ENCODE data around the gene HSPA6. TPM values are rescaled to one million over a fixed set of nuclear protein-coding genes. Genes with fewer than 3 reads are reported as not detected.
"Not testable (repeated sequence)": the region's sequence is repeated elsewhere in the genome, so short reads cannot be mapped to it uniquely, and the experiment has no call there.

HSPA6 gene
- polyA plus RNA-seq, 3 donors from 2014 or later, result 0.61 to 8.8 (median 6.9) TPM

GRCh38 chr1:161550942-161551341, 26.6 kb downstream of the HSPA6 start:
- H3K27me3 Mint-ChIP-seq (ENCODE audit: low read depth in 3 of 3); H3K9me3 Mint-ChIP-seq; DNase-seq: not testable (repeated sequence)
- Mint-ChIP-seq H3K4me1 (peaks cover 72 to 81% of the 10 kb centered on the region in 2 donors), H3K36me3 (peaks cover 16 to 21% (median 20%) of the 10 kb centered on the region in 3 donors), H3K27ac (peak overlapping the region; percentile 91 to 97 (median 96)), H3K4me3 (peak overlapping the region; percentile 81 to 97 (median 94))

GRCh38 chr1:161553631-161554030, 29.3 kb downstream of the HSPA6 start:
- H3K27me3 Mint-ChIP-seq (ENCODE audit: low read depth in 3 of 3); H3K36me3 Mint-ChIP-seq; H3K9me3 Mint-ChIP-seq; DNase-seq: not testable (repeated sequence)
- H3K4me1 Mint-ChIP-seq, result peaks cover 56 to 59% of the 10 kb centered on the region in 2 donors
- peak overlapping the region in 5 of 6 donors; percentile 40 to 88 (median 85) for H3K27ac Mint-ChIP-seq
- peak overlapping the region in 1 of 5 donors; percentile 70 for H3K4me3 Mint-ChIP-seq

GRCh38 chr1:161554340-161554739, 30.0 kb downstream of the HSPA6 start:
- not testable (repeated sequence) for H3K27me3 Mint-ChIP-seq (ENCODE audit: low read depth in 3 of 3); DNase-seq; H3K9me3 Mint-ChIP-seq; H3K36me3 Mint-ChIP-seq
- Mint-ChIP-seq H3K4me1 (peaks cover 55 to 58% of the 10 kb centered on the region in 2 donors), H3K27ac (peak overlapping the region in 5 of 6 donors; percentile 85 to 93 (median 86)), H3K4me3 (peak overlapping the region in 4 of 5 donors; percentile 33 to 70 (median 50))

- not testable (repeated sequence) for DNase-seq; H3K9me3 Mint-ChIP-seq; H3K36me3 Mint-ChIP-seq; H3K27me3 Mint-ChIP-seq (ENCODE audit: low read depth in 3 of 3)
- peak overlapping the region; percentile 81 to 94 (median 93) for H3K27ac Mint-ChIP-seq
- peak overlapping the region; percentile 57 to 83 (median 71) for H3K4me3 Mint-ChIP-seq
- H3K4me1 Mint-ChIP-seq, result peaks cover 52 to 56% of the 10 kb centered on the region in 2 donors
These were observed 30.6 kb downstream of the HSPA6 start for GRCh38 chr1:161554815-161555417.

- Mint-ChIP-seq H3K27ac (peak overlapping the region in 5 of 6 donors; percentile 84 to 94 (median 91)), H3K4me1 (peaks cover 47 to 51% of the 10 kb centered on the region in 2 donors)
- not testable (repeated sequence) for DNase-seq; H3K4me3 Mint-ChIP-seq; H3K9me3 Mint-ChIP-seq; H3K36me3 Mint-ChIP-seq; H3K27me3 Mint-ChIP-seq (ENCODE audit: low read depth in 3 of 3)
These were observed 31.8 kb downstream of the HSPA6 start for GRCh38 chr1:161556143-161556542.

- H3K27me3 Mint-ChIP-seq (ENCODE audit: low read depth in 3 of 3); DNase-seq; H3K36me3 Mint-ChIP-seq; H3K4me3 Mint-ChIP-seq; H3K9me3 Mint-ChIP-seq; H3K27ac Mint-ChIP-seq: not testable (repeated sequence)
- H3K4me1 Mint-ChIP-seq, result peaks cover 47 to 51% of the 10 kb centered on the region in 2 donors
These were observed 32.6 kb downstream of the HSPA6 start for GRCh38 chr1:161556990-161557389.

GRCh38 chr1:161557506-161558450, 33.4 kb downstream of the HSPA6 start:
- H3K4me3 Mint-ChIP-seq; H3K27me3 Mint-ChIP-seq (ENCODE audit: low read depth in 3 of 3); H3K9me3 Mint-ChIP-seq; H3K36me3 Mint-ChIP-seq; DNase-seq: not testable (repeated sequence)
- Mint-ChIP-seq H3K4me1 (peaks cover 51 to 57% of the 10 kb centered on the region in 2 donors), H3K27ac (peak overlapping the region in 2 of 6 donors; percentile 1 to 45)

- Mint-ChIP-seq H3K4me1 (peaks cover 44 to 60% of the 10 kb centered on the region in 2 donors), H3K4me3 (peak overlapping the region; percentile 49 to 84 (median 74)), H3K27ac (peak overlapping the region; percentile 87 to 96 (median 93))
- DNase-seq, result peak in 2 of 3 donors; percentile 36 to 44
- not testable (repeated sequence) for H3K27me3 Mint-ChIP-seq (ENCODE audit: low read depth in 3 of 3); H3K36me3 Mint-ChIP-seq; H3K9me3 Mint-ChIP-seq
These were observed 36.8 kb downstream of the HSPA6 start for GRCh38 chr1:161560960-161561715.

- not testable (repeated sequence) for H3K27me3 Mint-ChIP-seq (ENCODE audit: low read depth in 3 of 3); H3K9me3 Mint-ChIP-seq; H3K36me3 Mint-ChIP-seq; DNase-seq
- peak overlapping the region in 3 of 5 donors; percentile 44 to 63 (median 59) for H3K4me3 Mint-ChIP-seq
- peaks cover 46 to 65% of the 10 kb centered on the region in 2 donors for H3K4me1 Mint-ChIP-seq
- peak overlapping the region; percentile 81 to 85 (median 84) for H3K27ac Mint-ChIP-seq
These were observed 38.1 kb downstream of the HSPA6 start for GRCh38 chr1:161562441-161562840.

- peak overlapping the region in 1 of 5 donors; percentile 40 for H3K4me3 Mint-ChIP-seq
- H3K9me3 Mint-ChIP-seq; H3K36me3 Mint-ChIP-seq; DNase-seq; H3K27me3 Mint-ChIP-seq (ENCODE audit: low read depth in 3 of 3): not testable (repeated sequence)
- peaks cover 46 to 65% of the 10 kb centered on the region in 2 donors for H3K4me1 Mint-ChIP-seq
- peak overlapping the region in 5 of 6 donors; percentile 57 to 83 (median 82) for H3K27ac Mint-ChIP-seq
These were observed 39.2 kb downstream of the HSPA6 start for GRCh38 chr1:161563522-161563921.

- H3K36me3 Mint-ChIP-seq, result not testable (repeated sequence)
These were observed 42.2 kb downstream of the HSPA6 start for GRCh38 chr1:161566602-161566960.

GRCh38 chr1:161571703-161572102, 47.4 kb downstream of the HSPA6 start:
- H3K4me3 Mint-ChIP-seq; H3K27me3 Mint-ChIP-seq (ENCODE audit: low read depth in 3 of 3); DNase-seq; H3K4me1 Mint-ChIP-seq; H3K27ac Mint-ChIP-seq; H3K36me3 Mint-ChIP-seq; H3K9me3 Mint-ChIP-seq: not testable (repeated sequence)

More at GRCh38 chr1:161566602-161566960, 42.2 kb downstream of the HSPA6 start:
- H3K9me3 Mint-ChIP-seq; DNase-seq; H3K27me3 Mint-ChIP-seq (ENCODE audit: low read depth in 3 of 3): not testable (repeated sequence)
- H3K4me1 Mint-ChIP-seq, result peaks cover 30 to 46% of the 10 kb centered on the region in 2 donors
- H3K4me3 Mint-ChIP-seq, result peak overlapping the region in 3 of 5 donors; percentile 62 to 66 (median 66)
- H3K27ac Mint-ChIP-seq, result peak overlapping the region; percentile 12 to 84 (median 71)
